IMR-90 (cell line): ENCODE results near the gene PRKACB. TPM values are rescaled to one million over a fixed set of nuclear protein-coding genes. Genes with fewer than 3 reads are reported as not detected.

ENCODE experiments used
- ATAC-seq: fragments of 200-7000 bp; cut with Tn5 transposase; 2 replicates; pipeline ENCODE4 v1.9.1; 2020; ENCODE audit warnings: low read depth, mild to moderate bottlenecking, moderate library complexity
- BruUV-seq: library from RNA; stranded (reverse); fragments of 400-500 nt; replicated peaks from 2 replicates; lab custom pipeline; 2021; lab: Mats Ljungman, UMichigan
- CTCF ChIA-PET: fragments of 300-600 bp; formaldehyde crosslinking; extraction: SDS; loops from one replicate; lab custom pipeline; 2021; ENCODE audit warnings: antibody characterized with exemption; lab: Yijun Ruan, JAX
- POLR2A ChIA-PET: fragments of 300-600 bp; sonication (Branson Sonifier 250); formaldehyde crosslinking; loops from one replicate; lab custom pipeline; 2022; ENCODE audit warnings: antibody characterized with exemption; ENCODE audit not compliant: unreplicated experiment; lab: Charles Lee
- DNase-seq: peaks from one replicate; pipeline ENCODE4 v3.0.0; 2013
- H2AFZ ChIP-seq: replicated peaks from 2 replicates; pipeline ENCODE3; 2013; ENCODE audit warnings: low read length, mild to moderate bottlenecking; ENCODE audit not compliant: poor library complexity
- H2AK5ac ChIP-seq: 2 replicates; pipeline ENCODE4 v1.6.1; 2013; ENCODE audit warnings: low read depth, low read length, inconsistent platforms
- H2AK9ac ChIP-seq: replicated peaks from 2 replicates; pipeline ENCODE3; 2013; ENCODE audit warnings: mild to moderate bottlenecking, low read depth, low read length, moderate library complexity; ENCODE audit not compliant: poor library complexity
- H2BK120ac ChIP-seq: 2 replicates; pipeline ENCODE4 v1.6.1; 2013; ENCODE audit warnings: low read depth, low read length, inconsistent platforms
- H2BK15ac ChIP-seq: 3 replicates; pipeline ENCODE4 v1.6.1; 2013; ENCODE audit warnings: low read depth, low read length, inconsistent platforms
- H2BK20ac ChIP-seq: 2 replicates; pipeline ENCODE4 v1.6.1; 2013; ENCODE audit warnings: low read depth, mild to moderate bottlenecking, inconsistent platforms, low read length, moderate library complexity
- H2BK5ac ChIP-seq: 2 replicates; pipeline ENCODE4 v1.6.1; 2013; ENCODE audit warnings: mild to moderate bottlenecking, low read depth, low read length, inconsistent platforms; ENCODE audit not compliant: poor library complexity, severe bottlenecking
- H3K14ac ChIP-seq: replicated peaks from 2 replicates; pipeline ENCODE4 v1.6.1; 2013; ENCODE audit warnings: low read depth, low read length, inconsistent platforms
- H3K18ac ChIP-seq: 2 replicates; pipeline ENCODE4 v1.6.1; 2013; ENCODE audit warnings: low read depth, low read length, control low read depth
- H3K23ac ChIP-seq: 2 replicates; pipeline ENCODE4 v1.6.1; 2013; ENCODE audit warnings: low read depth, low read length, inconsistent platforms
- H3K27ac ChIP-seq: 2 replicates; pipeline ENCODE4 v1.5.1; 2013; ENCODE audit warnings: mild to moderate bottlenecking, control low read depth, low read length; ENCODE audit not compliant: insufficient read depth
- H3K27me3 ChIP-seq: 2 replicates; pipeline ENCODE4 v1.6.1; 2013; ENCODE audit warnings: low read length; ENCODE audit not compliant: control insufficient read depth, insufficient read depth
- H3K36me3 ChIP-seq: 2 replicates; pipeline ENCODE4 v1.6.1; 2013; ENCODE audit warnings: low read length, mixed read lengths; ENCODE audit not compliant: control insufficient read depth, insufficient read depth
- H3K4ac ChIP-seq: 2 replicates; pipeline ENCODE4 v1.6.1; 2013; ENCODE audit warnings: low read depth, low read length, inconsistent platforms
- H3K4me1 ChIP-seq: 2 replicates; pipeline ENCODE4 v1.6.1; 2013; ENCODE audit warnings: low read length, mixed read lengths; ENCODE audit not compliant: control insufficient read depth, insufficient read depth
- H3K4me2 ChIP-seq: 2 replicates; pipeline ENCODE4 v1.6.1; 2013; ENCODE audit warnings: low read depth, mild to moderate bottlenecking, control low read depth, low read length, moderate library complexity
- H3K4me3 ChIP-seq: 2 replicates; pipeline ENCODE4 v1.5.1; 2013; ENCODE audit warnings: low read depth, mild to moderate bottlenecking, control low read depth, low read length, moderate library complexity; ENCODE audit not compliant: insufficient read depth
- H3K56ac ChIP-seq: 2 replicates; pipeline ENCODE4 v1.6.1; 2013; ENCODE audit warnings: low read length, inconsistent platforms; ENCODE audit not compliant: insufficient read depth; ENCODE audit errors: extremely low read depth
- H3K79me1 ChIP-seq, 2 experiments: 2 replicates each; pipeline ENCODE4 v1.6.1; 2013; ENCODE audit warnings: low read length in 2 of 2, inconsistent platforms in 1 of 2, low read depth in 1 of 2
- H3K9ac ChIP-seq: 2 replicates; pipeline ENCODE4 v1.6.1; 2013; ENCODE audit warnings: low read depth, low read length, control low read depth
- H3K9me1 ChIP-seq: 2 replicates; pipeline ENCODE4 v1.6.1; 2013; ENCODE audit warnings: low read length, inconsistent platforms; ENCODE audit not compliant: insufficient read depth
- H3K9me3 ChIP-seq: 2 replicates; pipeline ENCODE4 v1.6.1; 2013; ENCODE audit warnings: low read length; ENCODE audit not compliant: control insufficient read depth, insufficient read depth
- H4K20me1 ChIP-seq: 2 replicates; pipeline ENCODE4 v1.6.1; 2013; ENCODE audit warnings: low read length, inconsistent platforms; ENCODE audit not compliant: insufficient read depth
- H4K5ac ChIP-seq: 2 replicates; pipeline ENCODE4 v1.6.1; 2013; ENCODE audit warnings: mild to moderate bottlenecking, low read depth, low read length, control low read depth
- H4K8ac ChIP-seq, 2 experiments: 2 replicates each; pipeline ENCODE4 v1.6.1; 2013; ENCODE audit warnings: low read depth in 2 of 2, low read length in 2 of 2, control low read depth in 1 of 2, inconsistent platforms in 1 of 2
- H4K91ac ChIP-seq: 2 replicates; pipeline ENCODE4 v1.6.1; 2013; ENCODE audit warnings: low read depth, low read length, inconsistent platforms; ENCODE audit not compliant: insufficient read depth
- BHLHE40 ChIP-seq: fragments of 150-350 bp; IDR thresholded peaks from 2 replicates; pipeline ENCODE4 v1.6.1; 2016; ENCODE audit warnings: mild to moderate bottlenecking, low read depth, low read length
- CEBPB ChIP-seq: IDR thresholded peaks from 2 replicates; pipeline ENCODE4 v1.6.1; 2012; ENCODE audit warnings: low read depth, low read length, improper control_type of control experiment
- CHD1 ChIP-seq: IDR thresholded peaks from 2 replicates; pipeline ENCODE4 v1.6.1; 2012; ENCODE audit warnings: low read depth, low read length, improper control_type of control experiment
- ELK1 ChIP-seq: fragments of 150-350 bp; IDR thresholded peaks from 2 replicates; pipeline ENCODE4 v1.6.1; 2016; ENCODE audit warnings: low read depth, mild to moderate bottlenecking, low read length, moderate library complexity, borderline replicate concordance
- FOS ChIP-seq: fragments of 150-350 bp; IDR thresholded peaks from 2 replicates; pipeline ENCODE4 v1.6.1; 2016; ENCODE audit warnings: low read depth, low read length
- MAFK ChIP-seq: IDR thresholded peaks from 2 replicates; pipeline ENCODE4 v1.6.1; 2012; ENCODE audit warnings: low read depth, low read length, improper control_type of control experiment
- MAZ ChIP-seq: IDR thresholded peaks from 2 replicates; pipeline ENCODE4 v1.6.1; 2012; ENCODE audit warnings: low read depth, mild to moderate bottlenecking, low read length, improper control_type of control experiment, moderate library complexity, borderline replicate concordance
- MXI1 ChIP-seq: IDR thresholded peaks from 2 replicates; pipeline ENCODE4 v1.6.1; 2012; ENCODE audit warnings: low read depth, mild to moderate bottlenecking, low read length, moderate library complexity, borderline replicate concordance
- NFE2L2 ChIP-seq: fragments of 150-350 bp; IDR thresholded peaks from 2 replicates; pipeline ENCODE4 v1.6.1; 2016; ENCODE audit warnings: low read depth, mild to moderate bottlenecking, low read length
- POLR2A ChIP-seq: IDR thresholded peaks from 2 replicates; pipeline ENCODE4 v1.6.1; 2012; ENCODE audit warnings: mild to moderate bottlenecking, low read depth, low read length
- RAD21 ChIP-seq: IDR thresholded peaks from 2 replicates; pipeline ENCODE4 v1.6.1; 2012; ENCODE audit warnings: low read length, improper control_type of control experiment
- RCOR1 ChIP-seq: IDR thresholded peaks from 2 replicates; pipeline ENCODE4 v1.6.1; 2012; ENCODE audit warnings: mild to moderate bottlenecking, low read length, improper control_type of control experiment; ENCODE audit not compliant: insufficient replicate concordance
- RFX5 ChIP-seq: IDR thresholded peaks from 2 replicates; pipeline ENCODE4 v1.8.0; 2012; ENCODE audit warnings: low read depth, mild to moderate bottlenecking, low read length, moderate library complexity
- SMC3 ChIP-seq: fragments of 150-350 bp; IDR thresholded peaks from 2 replicates; pipeline ENCODE4 v1.6.1; 2016; ENCODE audit warnings: low read depth, mild to moderate bottlenecking, antibody characterized with exemption, low read length, moderate library complexity
- USF2 ChIP-seq: fragments of 150-350 bp; IDR thresholded peaks from 2 replicates; pipeline ENCODE4 v1.6.1; 2017; ENCODE audit warnings: mild to moderate bottlenecking, antibody characterized with exemption, low read length, low read depth
- WGBS, 2 experiments: methylation state at CpG; one replicate each; pipeline versions ENCODE4 v1.1.5 to v1.1.7; 2013; ENCODE audit warnings: missing lambda C conversion rate in 2 of 2; ENCODE audit not compliant: insufficient read length in 1 of 2; ENCODE audit errors: extremely low coverage in 2 of 2; 5-methylcytosine and 5-hydroxymethylcytosine counted together
- dilution Hi-C: fragments of 300-500 bp; cut with HindIII; formaldehyde crosslinking; loops from one replicate; pipeline ENCODE4 v1.14.3; 2018; ENCODE audit warnings: low sequenced_read_pairs; ENCODE audit not compliant: unreplicated experiment
- in situ Hi-C: fragments of 300-500 bp; cut with MboI; formaldehyde crosslinking; loops from 3 replicates; pipeline ENCODE4 v1.14.3; 2019; ENCODE audit warnings: low sequenced_read_pairs, inconsistent platforms, mixed read lengths
- intact Hi-C: fragments of 100-400 bp; cut with micrococcal nuclease; formaldehyde crosslinking; loops from 2 replicates; pipeline ENCODE4 v1.10.0; 2022
- polyA plus RNA-seq, 3 experiments: library from polyadenylated mRNA; depleted of rRNA; stranded (reverse); fragments of >200 nt; gene quantifications; 2 replicates each; pipeline ENCODE4 v1.2.3, GENCODE V29; 2012; ENCODE audit warnings: low replicate concordance in 1 of 3
- total RNA-seq: library from RNA; depleted of rRNA; stranded (reverse); fragments of >200 nt; gene quantifications from 2 replicates; pipeline ENCODE4 v1.2.3, GENCODE V29; 2012

The PRKACB gene
- total and polyA plus RNA-seq, 2 of the 4 experiments (the other 2 are of a cell fraction): 8.2 to 8.3 TPM

GRCh38 chr1:84103197-84103992 lies 40.7 kb upstream of the PRKACB start:
- BruUV-seq: no TSS peak
- H3K4me1 ChIP-seq: peaks cover 4% of the 10 kb centered on the region; the same call in 1 of the 2 replicates
- TF ChIP-seq SMC3 (no peak), USF2 (no peak), RCOR1 (peak; percentile 84), MAZ (0 out of 2 replicates have a peak, but pooled peaks have one; percentile 26), FOS (peak; percentile 90), RFX5 (no peak), POLR2A (no peak), RAD21 (no peak), ELK1 (no peak), BHLHE40 (peak; percentile 29; the same call in 1 of the 2 replicates), NFE2L2 (peak; percentile 97), CEBPB (peak; percentile 42; the same call in 1 of the 2 replicates), CHD1 (no peak), MXI1 (no peak), MAFK (peak; percentile 73)

More at GRCh38 chr1:84103197-84103992, 40.7 kb upstream of the PRKACB start:
- dilution Hi-C loops (no loop called here), intact Hi-C loops (no loop called here), in situ Hi-C loops (no loop called here)
- Histone ChIP-seq H3K9me1 (no peaks in the 10 kb centered on the region), H3K4me3 (no peak overlapping the region), H3K9me3 (no peaks in the 10 kb centered on the region; the same call in 1 of the 2 replicates), H4K5ac (peak overlapping the region; percentile 23; the same call in 1 of the 2 replicates), H2AK5ac (peak overlapping the region; percentile 68; the same call in 1 of the 2 replicates), H2AFZ (no peak overlapping the region), H2AK9ac (no peak overlapping the region), H3K36me3 (no peaks in the 10 kb centered on the region), H3K14ac (no peak overlapping the region), H2BK5ac (peak overlapping the region; percentile 65), H4K8ac (peak overlapping the region; percentile 7 to 38; a peak in 2 of 4 replicates), H2BK120ac (peak overlapping the region; percentile 62), H2BK20ac (peak overlapping the region; percentile 82; the same call in 1 of the 2 replicates), H3K4me2 (peak overlapping the region; percentile 48; the same call in 1 of the 2 replicates), H3K56ac (no peak overlapping the region), H4K91ac (peak overlapping the region; percentile 62), H3K27me3 (no peaks in the 10 kb centered on the region), H4K20me1 (no peaks in the 10 kb centered on the region), H3K18ac (peak overlapping the region; percentile 61; the same call in 1 of the 2 replicates), H3K79me1 (peaks cover 7 to 16% of the 10 kb centered on the region in 2 experiments; a peak in 1 of 4 replicates), H3K27ac (peak overlapping the region; percentile 41; the same call in 1 of the 2 replicates), H2BK15ac (peak overlapping the region; percentile 66; the same call in 2 of the 3 replicates), H3K9ac (no peak overlapping the region), H3K4ac (peak overlapping the region; percentile 75), H3K23ac (no peak overlapping the region)
- DNase-seq: peak; percentile 93
- WGBS, 2 experiments: no CpG with 5 or more reads among the region's 3 CpGs
- POLR2A ChIA-PET: no interaction called here
- ATAC-seq: peak; percentile 92
- CTCF ChIA-PET: interaction anchor here (0.6 kb wide), 1 partner anchor 20 kb away, joined by 3 read pairs; no protein-coding TSS in a partner anchor
